Osteoblast (primary cell): ENCODE results near the gene ISOC1. TPM values are rescaled to one million over a fixed set of nuclear protein-coding genes. Genes with fewer than 3 reads are reported as not detected.

ENCODE experiments used
- DNase-seq: peaks from one replicate; pipeline ENCODE4 v3.0.0; 2011; ENCODE audit warnings: low spot score, mixed read lengths; ENCODE audit not compliant: insufficient read length; ENCODE audit errors: missing footprints
- H2AFZ ChIP-seq: 2 replicates; pipeline ENCODE4 v1.6.0; 2011; ENCODE audit warnings: mild to moderate bottlenecking, low read length
- H3K27ac ChIP-seq: 2 replicates; pipeline ENCODE4 v1.5.1; 2011; ENCODE audit warnings: mild to moderate bottlenecking, low read depth, low read length, moderate library complexity
- H3K27me3 ChIP-seq: 2 replicates; pipeline ENCODE4 v1.6.0; 2012; ENCODE audit warnings: mild to moderate bottlenecking, control low read depth, inconsistent platforms, low read length, moderate library complexity; ENCODE audit not compliant: insufficient read depth
- H3K36me3 ChIP-seq: 2 replicates; pipeline ENCODE4 v1.5.1; 2011; ENCODE audit warnings: mild to moderate bottlenecking, low read length, control low read depth, moderate library complexity; ENCODE audit not compliant: insufficient read depth
- H3K4me1 ChIP-seq: 2 replicates; pipeline ENCODE4 v1.5.1; 2011; ENCODE audit warnings: mild to moderate bottlenecking, low read length, control low read depth, moderate library complexity; ENCODE audit not compliant: insufficient read depth
- H3K4me2 ChIP-seq: 2 replicates; pipeline ENCODE4 v1.6.0; 2011; ENCODE audit warnings: mild to moderate bottlenecking, low read length; ENCODE audit not compliant: insufficient read depth
- H3K4me3 ChIP-seq: fragments of 200-600 bp; sonication (generic); 3 replicates; pipeline ENCODE4 v1.5.1; 2012; ENCODE audit warnings: mild to moderate bottlenecking, low read length, inconsistent platforms; ENCODE audit not compliant: insufficient read depth
- H3K79me2 ChIP-seq: 2 replicates; pipeline ENCODE4 v1.6.0; 2012; ENCODE audit warnings: mild to moderate bottlenecking, low read length, control low read depth, inconsistent platforms; ENCODE audit not compliant: insufficient read depth
- H3K9me3 ChIP-seq: 2 replicates; pipeline ENCODE4 v1.5.1; 2011; ENCODE audit warnings: low read depth, low read length, control low read depth
- H4K20me1 ChIP-seq: 2 replicates; pipeline ENCODE4 v1.6.0; 2012; ENCODE audit warnings: mild to moderate bottlenecking, low read length, control low read depth; ENCODE audit not compliant: insufficient read depth
- CTCF ChIP-seq: IDR thresholded peaks from 2 replicates; pipeline ENCODE4 v1.5.1; 2011; ENCODE audit warnings: mild to moderate bottlenecking, low read depth, low read length, moderate library complexity; ENCODE audit errors: extremely low read depth
- total RNA-seq: library from RNA; depleted of rRNA; stranded (reverse); fragments of >200 nt; gene quantifications from 2 replicates; pipeline ENCODE4 v1.2.3, GENCODE V29; 2012

Gene ISOC1
- total RNA-seq, 1 donor = 9.8 TPM

GRCh38 chr5:129098488-129099183 lies 4.1 kb downstream of the ISOC1 start:
- no peak for TF ChIP-seq CTCF
- peaks cover 7% of the 10 kb centered on the region for H3K79me2 ChIP-seq
- no peak overlapping the region for H2AFZ ChIP-seq
- no peaks in the 10 kb centered on the region for H3K9me3 ChIP-seq
- no peak overlapping the region for H3K27ac ChIP-seq
- no peak overlapping the region for H3K4me3 ChIP-seq
- H4K20me1 ChIP-seq = no peaks in the 10 kb centered on the region
- no peaks in the 10 kb centered on the region for H3K27me3 ChIP-seq
- H3K4me2 ChIP-seq = no peak overlapping the region
- DNase-seq = no peak
- H3K4me1 ChIP-seq = peaks cover 8% of the 10 kb centered on the region
- no peaks in the 10 kb centered on the region for H3K36me3 ChIP-seq

- peaks cover 7% of the 10 kb centered on the region for H3K79me2 ChIP-seq
- no peak for DNase-seq
- no peaks in the 10 kb centered on the region for H3K9me3 ChIP-seq
- no peak overlapping the region for H3K4me2 ChIP-seq
- H4K20me1 ChIP-seq = no peaks in the 10 kb centered on the region
- no peak overlapping the region for H3K27ac ChIP-seq
- no peak for TF ChIP-seq CTCF
- H2AFZ ChIP-seq = no peak overlapping the region
- peaks cover 3% of the 10 kb centered on the region for H3K4me1 ChIP-seq
- H3K27me3 ChIP-seq = no peaks in the 10 kb centered on the region
- H3K36me3 ChIP-seq = no peaks in the 10 kb centered on the region
- H3K4me3 ChIP-seq = no peak overlapping the region
These were observed 4.6 kb downstream of the ISOC1 start for GRCh38 chr5:129099184-129099569.

GRCh38 chr5:129101794-129102193 lies 7.2 kb downstream of the ISOC1 start:
- DNase-seq = no peak
- no peaks in the 10 kb centered on the region for H3K9me3 ChIP-seq
- H3K27me3 ChIP-seq = no peaks in the 10 kb centered on the region
- H3K36me3 ChIP-seq = no peaks in the 10 kb centered on the region
- no peak overlapping the region for H2AFZ ChIP-seq
- peaks cover 4% of the 10 kb centered on the region for H3K79me2 ChIP-seq
- H3K4me3 ChIP-seq = no peak overlapping the region
- no peaks in the 10 kb centered on the region for H3K4me1 ChIP-seq
- H4K20me1 ChIP-seq = no peaks in the 10 kb centered on the region
- H3K27ac ChIP-seq = no peak overlapping the region
- no peak for TF ChIP-seq CTCF
- H3K4me2 ChIP-seq = no peak overlapping the region

- Histone ChIP-seq H3K4me3 (no peak overlapping the region), H3K27me3 (no peaks in the 10 kb centered on the region), H2AFZ (no peak overlapping the region), H3K79me2 (peaks cover 4% of the 10 kb centered on the region), H3K36me3 (no peaks in the 10 kb centered on the region), H4K20me1 (no peaks in the 10 kb centered on the region), H3K9me3 (no peaks in the 10 kb centered on the region), H3K27ac (no peak overlapping the region), H3K4me2 (no peak overlapping the region), H3K4me1 (no peaks in the 10 kb centered on the region)
- TF ChIP-seq CTCF = no peak
- DNase-seq = no peak
These were observed 8.8 kb downstream of the ISOC1 start for GRCh38 chr5:129103397-129103796.
